ENCODE measurements around the gene MYO1H.

GRCh38 chr12:109461049-109461845 is 113.5 kb downstream of the MYO1H start:
- TF ChIP-seq CTCF (IDR thresholded peaks at IDR 0.05; ENCODE audit: control extremely low read depth in 1 of 3, insufficient read depth in 1 of 3, low read depth in 1 of 3, low read length in 3 of 3) (no peak), ZNF274 (IDR thresholded peaks at IDR 0.05; ENCODE audit: borderline replicate concordance, extremely low read depth, low read length) (no peak), RAD21 (IDR thresholded peaks at IDR 0.05 in 1 of 2, conservative IDR thresholded peaks at IDR 0.05 in 1 of 2; ENCODE audit: low read depth in 2 of 2, low read length in 2 of 2) (no peak), CEBPB (IDR thresholded peaks at IDR 0.05; ENCODE audit: low read depth, low read length) (no peak), TAF1 (IDR thresholded peaks at IDR 0.05; ENCODE audit: low read depth, low read length) (no peak), GTF2F1 (IDR thresholded peaks at IDR 0.05; ENCODE audit: borderline replicate concordance, low read depth, low read length) (no peak)
